KOPT-K1 (cell line): ENCODE measurements around the gene RHO.
"Not testable (repeated sequence)": the region's sequence is repeated elsewhere in the genome, so short reads cannot be mapped to it uniquely, and the experiment has no call there.

ENCODE experiments used
- H3K27ac ChIP-seq: fragments of 200-600 bp; sonication (generic); 2 replicates; pipeline ENCODE4 v1.5.1; 2016; ENCODE audit warnings: antibody characterized with exemption, mild to moderate bottlenecking, low read depth, low read length; ENCODE audit not compliant: poor library complexity, severe bottlenecking
- H3K36me3 ChIP-seq: fragments of 200-600 bp; sonication (generic); 2 replicates; pipeline ENCODE4 v1.5.1; 2017; ENCODE audit warnings: antibody characterized with exemption, mild to moderate bottlenecking, low read length, moderate library complexity; ENCODE audit not compliant: insufficient read depth
- H3K9me3 ChIP-seq: fragments of 200-600 bp; sonication (generic); 2 replicates; pipeline ENCODE4 v1.5.1; 2017; ENCODE audit warnings: antibody characterized with exemption, low read length, mild to moderate bottlenecking; ENCODE audit not compliant: insufficient read depth, poor library complexity, severe bottlenecking

Gene RHO

GRCh38 chr3:129492691-129493090 lies 35.7 kb upstream of the RHO start:
- no peak overlapping the region for H3K27ac ChIP-seq
- peaks cover 51% of the 10 kb centered on the region; the same call in 1 of the 2 replicates for H3K36me3 ChIP-seq
- H3K9me3 ChIP-seq = no peaks in the 10 kb centered on the region

GRCh38 chr3:129493206-129493605 lies 35.2 kb upstream of the RHO start:
- H3K27ac ChIP-seq = no peak overlapping the region
- peaks cover 51% of the 10 kb centered on the region; the same call in 1 of the 2 replicates for H3K36me3 ChIP-seq
- H3K9me3 ChIP-seq = no peaks in the 10 kb centered on the region

- H3K9me3 ChIP-seq, H3K27ac ChIP-seq: not testable (repeated sequence)
- H3K36me3 ChIP-seq = peaks cover 46% of the 10 kb centered on the region; the same call in 1 of the 2 replicates
Observed at GRCh38 chr3:129494499-129494898, 33.9 kb upstream of the RHO start.

- H3K9me3 ChIP-seq, H3K27ac ChIP-seq: not testable (repeated sequence)
- H3K36me3 ChIP-seq = peaks cover 50% of the 10 kb centered on the region; the same call in 1 of the 2 replicates
Observed at GRCh38 chr3:129495006-129495639, 33.3 kb upstream of the RHO start.

- peaks cover 55% of the 10 kb centered on the region for H3K36me3 ChIP-seq
- not testable (repeated sequence) for H3K9me3 ChIP-seq, H3K27ac ChIP-seq
Observed at GRCh38 chr3:129497876-129498275, 30.6 kb upstream of the RHO start.

GRCh38 chr3:129498603-129499488 lies 29.6 kb upstream of the RHO start:
- H3K36me3 ChIP-seq = peaks cover 55% of the 10 kb centered on the region
- H3K27ac ChIP-seq, H3K9me3 ChIP-seq: not testable (repeated sequence)

- not testable (repeated sequence) for H3K9me3 ChIP-seq, H3K27ac ChIP-seq
- H3K36me3 ChIP-seq = peaks cover 55% of the 10 kb centered on the region
Observed at GRCh38 chr3:129499604-129500333, 28.7 kb upstream of the RHO start.

- Histone ChIP-seq H3K27ac (no peak overlapping the region), H3K36me3 (peaks cover 58% of the 10 kb centered on the region), H3K9me3 (no peaks in the 10 kb centered on the region)
Observed at GRCh38 chr3:129500334-129500658, 28.1 kb upstream of the RHO start.

GRCh38 chr3:129501630-129502029 lies 26.8 kb upstream of the RHO start:
- H3K27ac ChIP-seq = no peak overlapping the region
- H3K9me3 ChIP-seq = no peaks in the 10 kb centered on the region
- peaks cover 65% of the 10 kb centered on the region for H3K36me3 ChIP-seq

GRCh38 chr3:129502641-129503408 lies 25.6 kb upstream of the RHO start:
- peaks cover 77% of the 10 kb centered on the region for H3K36me3 ChIP-seq
- H3K27ac ChIP-seq = no peak overlapping the region
- no peaks in the 10 kb centered on the region for H3K9me3 ChIP-seq

GRCh38 chr3:129503471-129504291 lies 24.8 kb upstream of the RHO start:
- Histone ChIP-seq H3K9me3 (no peaks in the 10 kb centered on the region), H3K27ac (no peak overlapping the region), H3K36me3 (peaks cover 79% of the 10 kb centered on the region)

GRCh38 chr3:129504471-129505100 lies 23.9 kb upstream of the RHO start:
- Histone ChIP-seq H3K9me3 (no peaks in the 10 kb centered on the region), H3K36me3 (peaks cover 84% of the 10 kb centered on the region), H3K27ac (no peak overlapping the region)

GRCh38 chr3:129505341-129505740 lies 23.1 kb upstream of the RHO start:
- peaks cover 81% of the 10 kb centered on the region for H3K36me3 ChIP-seq

More at GRCh38 chr3:129505341-129505740, 23.1 kb upstream of the RHO start:
- Histone ChIP-seq H3K27ac (no peak overlapping the region), H3K9me3 (no peaks in the 10 kb centered on the region)
